Measurements from ENCODE around the gene PROCA1.

DNA sequence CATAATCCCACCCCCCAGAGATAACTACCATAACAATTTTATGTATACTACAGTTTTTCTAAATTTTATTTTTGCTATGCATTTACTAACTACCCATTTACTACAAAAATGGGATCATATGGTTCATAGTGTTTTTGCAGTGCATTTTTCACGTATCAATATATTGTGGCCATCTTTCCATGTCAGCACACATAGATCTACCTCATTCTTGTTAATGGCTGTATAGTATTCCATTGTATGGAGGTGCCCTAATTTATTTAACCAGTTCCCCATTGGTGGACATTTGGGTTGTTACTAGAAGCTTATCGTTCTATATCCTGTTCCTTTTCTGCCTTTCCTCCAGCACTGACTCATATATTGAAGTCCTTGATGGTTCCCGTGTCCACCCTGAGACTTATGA, 22.7 kb downstream of the PROCA1 start:
- TF ChIP-seq, protein P1, sequence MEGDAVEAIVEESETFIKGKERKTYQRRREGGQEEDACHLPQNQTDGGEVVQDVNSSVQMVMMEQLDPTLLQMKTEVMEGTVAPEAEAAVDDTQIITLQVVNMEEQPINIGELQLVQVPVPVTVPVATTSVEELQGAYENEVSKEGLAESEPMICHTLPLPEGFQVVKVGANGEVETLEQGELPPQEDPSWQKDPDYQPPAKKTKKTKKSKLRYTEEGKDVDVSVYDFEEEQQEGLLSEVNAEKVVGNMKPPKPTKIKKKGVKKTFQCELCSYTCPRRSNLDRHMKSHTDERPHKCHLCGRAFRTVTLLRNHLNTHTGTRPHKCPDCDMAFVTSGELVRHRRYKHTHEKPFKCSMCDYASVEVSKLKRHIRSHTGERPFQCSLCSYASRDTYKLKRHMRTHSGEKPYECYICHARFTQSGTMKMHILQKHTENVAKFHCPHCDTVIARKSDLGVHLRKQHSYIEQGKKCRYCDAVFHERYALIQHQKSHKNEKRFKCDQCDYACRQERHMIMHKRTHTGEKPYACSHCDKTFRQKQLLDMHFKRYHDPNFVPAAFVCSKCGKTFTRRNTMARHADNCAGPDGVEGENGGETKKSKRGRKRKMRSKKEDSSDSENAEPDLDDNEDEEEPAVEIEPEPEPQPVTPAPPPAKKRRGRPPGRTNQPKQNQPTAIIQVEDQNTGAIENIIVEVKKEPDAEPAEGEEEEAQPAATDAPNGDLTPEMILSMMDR (IDR thresholded peaks at IDR 0.05) = no peak
- no peak for TF ChIP-seq POLR2A (IDR thresholded peaks at IDR 0.05)
